Mesenteric fat pad (tissue), 1 donor: ENCODE results near the gene ABCC11. TPM values are rescaled to one million over a fixed set of nuclear protein-coding genes. Genes with fewer than 3 reads are reported as not detected.

Source experiments
- DNase-seq: peaks from one replicate; pipeline ENCODE4 v3.0.0-alpha.2; 2020; ENCODE audit warnings: low spot score
- total RNA-seq: library from RNA; stranded (reverse); fragmentation: NEBNext Ultra II Directional; extraction: Animal tissue kit (Norgen Biotek cat#: 25700); gene quantifications from one replicate; pipeline ENCODE4 v1.2.1, GENCODE V29; 2021
- donor health status: DM: yes; HTN: yes; CAD: no.

The ABCC11 gene
- total RNA-seq, 1 donor from 2014 or later, result 0.22 TPM

DNA sequence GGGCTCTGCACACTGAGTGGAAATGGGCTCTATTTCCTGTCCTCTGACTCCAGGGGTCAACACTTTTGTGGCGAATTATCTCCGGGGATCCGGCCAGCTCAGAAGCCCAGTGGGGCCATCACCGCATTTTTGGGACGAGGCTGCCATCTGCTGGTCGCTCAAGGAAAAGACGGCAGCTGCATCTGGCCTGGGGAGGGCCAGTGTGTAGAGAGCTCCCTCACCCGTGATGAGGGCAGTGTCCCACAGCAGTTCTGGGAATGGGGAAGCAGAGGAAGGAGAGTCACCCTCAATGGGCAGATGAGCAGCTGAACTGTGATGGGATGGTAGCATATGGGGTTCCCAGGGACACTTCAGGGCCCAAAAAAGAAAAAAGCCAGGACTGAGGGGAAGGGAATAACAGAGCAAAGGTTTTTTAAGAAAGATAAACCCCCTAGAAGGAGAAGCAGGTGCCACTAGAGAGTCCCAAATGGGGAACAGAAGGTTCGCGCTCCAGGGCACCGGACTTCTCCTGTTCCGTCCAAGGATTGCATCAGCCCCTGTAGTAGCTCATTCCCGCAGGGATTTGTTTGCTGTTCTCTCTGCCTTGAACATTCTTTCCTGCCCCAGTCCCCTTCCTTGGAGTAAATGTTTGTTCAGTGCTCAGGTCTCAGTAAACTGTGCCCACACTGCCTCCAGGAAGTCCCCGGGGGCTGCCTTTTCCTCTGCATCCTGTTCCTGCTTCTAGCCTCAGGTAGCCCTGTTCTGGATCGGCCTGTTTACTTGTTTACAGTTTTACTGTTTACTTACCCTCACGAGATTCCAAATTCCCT is 82.2 kb downstream of the ABCC11 start:
- peak; percentile 93 for DNase-seq

GRCh38 chr16:48162839-48163410 is 84.4 kb downstream of the ABCC11 start:
- no peak for DNase-seq

DNA sequence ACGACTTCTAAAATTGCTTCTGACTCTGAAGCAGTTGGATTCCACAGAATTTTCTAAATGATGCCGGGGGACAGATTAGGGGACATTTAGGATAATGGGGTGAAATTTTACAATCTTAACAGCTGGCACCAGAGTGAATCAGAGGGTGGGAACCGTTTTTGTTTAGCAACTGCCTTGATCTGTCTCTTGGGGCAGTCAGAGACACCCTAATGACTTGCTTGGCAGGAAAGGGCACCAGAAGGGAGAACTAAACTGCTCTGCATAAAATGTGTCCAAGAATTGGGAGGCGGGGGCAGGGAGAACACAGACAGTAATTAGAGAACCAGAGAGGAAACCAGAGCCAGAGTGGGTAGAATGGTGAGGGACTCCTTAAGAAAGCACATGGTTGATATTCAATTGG is 85.4 kb downstream of the ABCC11 start:
- DNase-seq, result no peak

DNA sequence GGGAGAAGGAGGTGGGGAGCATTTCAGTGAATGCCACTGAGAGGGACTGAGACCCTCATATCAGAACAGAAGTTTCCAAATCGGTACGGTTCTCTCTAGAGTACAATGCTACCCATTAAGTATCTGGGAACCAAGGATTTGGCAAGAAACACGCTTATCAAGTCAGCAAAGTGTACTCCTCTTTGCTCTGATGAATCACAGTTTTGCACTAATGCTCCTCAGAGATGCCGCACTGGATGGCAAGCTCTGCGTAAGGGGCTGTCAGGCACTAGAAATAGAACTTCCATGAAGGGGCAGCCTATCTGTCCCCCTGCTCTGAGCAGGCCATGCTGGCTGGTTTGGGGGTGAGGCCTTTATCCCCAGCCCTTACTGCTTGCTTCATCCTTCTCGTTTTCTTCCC is 86.8 kb downstream of the ABCC11 start:
- no peak for DNase-seq

DNA sequence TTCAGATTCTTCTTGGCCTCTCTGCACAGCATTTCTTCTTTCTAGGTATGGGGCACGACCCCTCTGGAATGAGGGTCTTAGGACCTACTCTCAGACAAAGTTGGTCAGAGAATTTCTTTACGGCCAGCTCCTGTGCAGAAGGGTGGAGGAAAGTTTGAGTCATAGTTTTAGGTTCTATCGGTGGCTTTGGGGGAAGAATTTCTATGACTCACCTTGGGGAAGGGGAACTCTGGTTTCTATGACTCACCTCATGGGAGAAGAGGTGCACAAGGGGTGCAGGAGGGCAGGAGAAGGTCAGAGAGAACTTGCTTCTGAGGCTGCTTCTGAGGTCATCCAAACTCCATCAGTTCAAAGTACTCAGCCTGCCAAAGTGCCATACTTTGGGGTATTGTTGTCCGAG is 89.0 kb downstream of the ABCC11 start:
- no peak for DNase-seq

- no peak for DNase-seq
These were observed 89.5 kb downstream of the ABCC11 start for GRCh38 chr16:48157794-48158193.

DNA sequence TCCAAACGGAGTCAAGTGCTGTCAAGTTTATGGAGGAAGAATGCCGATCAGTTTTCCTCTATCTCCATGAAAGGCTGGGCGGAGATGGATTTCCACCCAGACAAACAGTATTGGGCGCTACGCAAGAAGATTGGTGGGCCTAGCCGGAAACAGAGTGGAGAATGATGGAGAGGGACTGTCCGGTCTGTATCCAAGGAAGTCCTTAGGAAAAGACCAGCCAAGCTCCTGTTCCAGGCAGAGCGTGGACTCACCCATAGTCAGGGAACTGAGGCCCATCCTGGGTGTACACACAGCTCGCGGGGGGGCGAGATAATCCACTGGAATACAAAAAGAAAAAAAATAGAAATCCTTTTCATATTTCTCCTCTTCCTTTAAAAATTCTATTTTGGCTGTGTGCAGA is 90.0 kb downstream of the ABCC11 start:
- DNase-seq, result peak; percentile 26

- peak; percentile 93 for DNase-seq
These were observed 90.5 kb downstream of the ABCC11 start for GRCh38 chr16:48156790-48157209.

GRCh38 chr16:48155926-48156789 is 91.2 kb downstream of the ABCC11 start, which contains the start of gene ABCC12:
ABCC12 (minus strand) TSS chr16:48155993; CDS start chr16:48146424, 9,569 bp downstream.
- DNase-seq, result peak; percentile 81

DNA sequence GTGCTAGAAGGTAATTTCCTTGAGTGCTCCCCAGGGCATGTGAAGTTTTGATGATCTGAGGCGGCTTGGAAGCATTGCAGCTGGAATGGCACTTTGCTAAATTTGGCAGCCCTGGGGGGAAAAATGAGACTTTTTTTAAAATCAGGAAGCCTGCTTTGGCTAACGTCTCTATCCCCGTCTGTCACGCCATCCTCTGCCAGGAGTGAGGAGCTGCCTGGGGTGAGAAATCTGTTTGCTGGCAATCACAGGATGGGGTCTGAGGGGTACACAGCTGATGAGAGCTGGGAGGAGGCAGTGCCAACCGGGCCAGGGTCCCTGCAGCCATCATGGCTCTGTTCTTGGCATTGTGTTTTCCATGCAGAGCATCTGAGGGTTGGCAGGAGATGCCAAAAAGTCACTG is 93.6 kb downstream of the ABCC11 start:
- DNase-seq, result peak; percentile 37

DNA sequence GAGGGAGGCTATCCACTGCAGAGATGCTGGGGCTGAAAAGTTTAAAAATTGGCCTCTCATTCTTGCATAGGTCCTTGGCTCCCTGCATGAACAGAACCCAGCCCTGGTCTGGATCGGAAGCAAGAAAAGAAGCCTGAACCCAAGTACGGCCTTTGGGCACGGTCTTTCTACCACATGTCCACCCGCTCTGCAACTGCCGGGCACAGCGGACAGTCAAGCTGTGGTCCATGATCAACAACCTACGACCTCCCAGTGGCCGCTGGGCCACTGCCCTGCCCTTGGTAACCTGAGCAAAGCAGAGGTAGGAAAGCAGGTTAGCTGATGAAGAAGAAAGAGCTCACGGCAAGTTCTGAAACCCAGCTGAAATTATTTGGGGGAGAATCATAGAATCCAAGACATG is 95.1 kb downstream of the ABCC11 start:
- DNase-seq, result peak; percentile 67

DNA sequence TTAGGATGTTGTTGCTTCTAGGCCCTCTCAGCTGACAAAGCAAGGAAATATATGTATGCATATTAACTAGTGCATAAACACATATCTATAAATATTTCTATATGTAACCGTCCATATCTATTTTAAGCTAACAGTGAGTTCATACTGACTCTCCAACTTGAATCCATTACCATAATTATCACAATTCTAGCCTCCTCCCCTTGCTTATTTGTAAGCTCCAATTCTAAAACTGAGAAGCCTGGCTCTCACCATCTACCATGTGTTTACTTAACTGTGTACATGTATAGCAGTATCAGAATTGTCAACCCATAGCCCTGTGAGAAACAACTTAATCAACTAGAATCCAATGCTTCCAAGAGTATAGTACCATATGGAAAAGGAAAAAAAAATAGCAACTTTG is 96.6 kb downstream of the ABCC11 start:
- DNase-seq, result no peak

- no peak for DNase-seq
These were observed 100.6 kb downstream of the ABCC11 start for GRCh38 chr16:48146710-48147109.

DNA sequence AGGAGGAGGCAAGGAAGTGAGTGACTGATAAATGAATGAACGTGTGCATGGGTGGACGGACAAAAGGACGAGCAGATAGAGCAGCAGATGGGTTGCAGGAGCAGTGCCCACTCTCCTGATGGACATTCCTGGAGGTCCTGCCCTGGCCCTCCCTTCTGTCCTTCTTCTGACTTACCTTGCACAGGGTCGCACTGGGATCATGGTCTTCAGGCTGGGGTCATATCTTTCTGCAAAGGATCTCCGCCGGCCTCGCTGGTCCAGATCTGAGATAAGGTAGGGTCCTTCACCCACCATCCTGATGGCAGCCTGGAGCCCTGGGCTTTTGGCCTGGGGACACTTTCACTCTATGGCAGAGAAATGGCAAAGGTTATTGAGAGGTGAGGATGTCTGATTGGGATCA is 101.2 kb downstream of the ABCC11 start:
- no peak for DNase-seq

GRCh38 chr16:48143812-48144368 is 103.4 kb downstream of the ABCC11 start:
- no peak for DNase-seq

GRCh38 chr16:48140821-48141220 is 106.5 kb downstream of the ABCC11 start:
- DNase-seq, result no peak

- DNase-seq, result no peak
These were observed 107.8 kb downstream of the ABCC11 start for GRCh38 chr16:48139517-48139916.

DNA sequence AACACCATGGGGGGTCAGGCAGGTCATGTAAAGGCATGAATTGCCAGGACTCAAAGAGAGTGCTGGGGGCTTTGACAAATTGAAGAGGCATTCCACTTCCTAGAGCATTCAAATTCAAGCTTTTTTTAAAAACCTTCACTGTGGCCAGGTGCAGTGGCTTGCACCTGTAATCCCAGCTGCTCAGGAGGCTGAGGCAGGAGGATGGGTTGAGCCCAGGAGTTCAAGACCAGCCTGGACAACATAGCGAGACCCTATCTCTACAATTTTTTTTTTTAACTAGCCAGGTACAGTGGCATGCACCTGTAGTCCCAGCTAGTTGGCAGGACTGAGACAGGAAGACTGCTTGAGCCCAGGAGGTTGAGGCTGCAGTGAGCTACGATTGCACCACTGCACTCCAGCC is 108.8 kb downstream of the ABCC11 start:
- no peak for DNase-seq

- no peak for DNase-seq
These were observed 109.5 kb downstream of the ABCC11 start for GRCh38 chr16:48137822-48138221.

- peak; percentile 28 for DNase-seq
These were observed 110.6 kb downstream of the ABCC11 start for GRCh38 chr16:48136547-48137360.
